G401 (cell line): Measurements from ENCODE around the gene PCDHB7. TPM values are rescaled to one million over a fixed set of nuclear protein-coding genes. Genes with fewer than 3 reads are reported as not detected.
"Not testable (repeated sequence)": the region's sequence is repeated elsewhere in the genome, so short reads cannot be mapped to it uniquely, and the experiment has no call there.

Experiments used
- DNase-seq: peaks from one replicate; pipeline ENCODE4 v3.0.0-alpha.2; 2015; ENCODE audit warnings: low spot score
- in situ Hi-C: cut with HindIII; loops from 2 replicates; pipeline ENCODE4 v1.10.0; 2016; ENCODE audit warnings: low sequenced_read_pairs, mixed read lengths
- total RNA-seq: library from RNA; depleted of rRNA; stranded (reverse); fragments of >200 nt; shearing (Covaris generic); gene quantifications from 2 replicates; pipeline ENCODE4 v1.2.3, GENCODE V29; 2014; rRNA removed

The PCDHB7 gene
- total RNA-seq, result not detected in 2 replicates

GRCh38 chr5:141172381-141173204 lies at the start of gene PCDHB7:
Gene PCDHB7, plus strand, starts transcription at chr5:141172644. Its CDS starts 192 bp downstream, at chr5:141172836.
- in situ Hi-C loops, result no loop called here
- DNase-seq, result peak; percentile 30

GRCh38 chr5:141123396-141124135 lies 48.9 kb upstream of the PCDHB7 start:
- DNase-seq, result not testable (repeated sequence)

GRCh38 chr5:141127305-141127704 lies 45.1 kb upstream of the PCDHB7 start:
- in situ Hi-C loops, result no loop called here
- no peak for DNase-seq

More at GRCh38 chr5:141123396-141124135, 48.9 kb upstream of the PCDHB7 start:
- in situ Hi-C loops, result not testable (repeated sequence)

DNA sequence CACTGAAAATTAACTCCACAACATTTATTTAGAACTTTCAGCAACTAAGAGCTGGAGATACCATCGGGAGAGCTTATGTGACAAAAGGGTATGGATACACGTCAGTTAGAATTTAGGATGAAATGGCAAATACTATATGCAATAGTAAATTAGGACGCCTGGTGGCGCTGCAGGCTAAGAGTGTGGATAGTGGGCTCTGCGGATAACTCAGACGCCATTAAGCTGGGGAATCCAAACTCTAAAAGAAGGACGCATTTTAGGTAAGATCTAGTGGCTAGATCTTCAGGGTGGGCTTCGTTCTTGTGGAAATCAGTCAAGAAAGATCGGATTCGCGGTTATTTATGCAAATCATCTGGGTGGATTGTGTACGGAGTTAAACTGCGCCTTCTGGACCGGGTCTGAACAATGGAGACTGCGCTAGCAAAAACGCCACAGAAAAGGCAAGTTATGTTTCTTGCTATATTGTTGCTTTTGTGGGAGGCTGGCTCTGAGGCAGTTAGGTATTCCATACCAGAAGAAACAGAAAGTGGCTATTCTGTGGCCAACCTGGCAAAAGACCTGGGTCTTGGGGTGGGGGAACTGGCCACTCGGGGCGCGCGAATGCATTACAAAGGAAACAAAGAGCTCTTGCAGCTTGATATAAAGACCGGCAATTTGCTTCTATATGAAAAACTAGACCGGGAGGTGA lies 37.3 kb upstream of the PCDHB7 start, which contains the start of gene PCDHB5:
Gene PCDHB5 (plus strand): TSS at position 177 of the 688 bp plus-strand sequence. CDS start 229 bp downstream, at position 406.
- peak; percentile 29 for DNase-seq
- in situ Hi-C loops, result no loop called here

DNA sequence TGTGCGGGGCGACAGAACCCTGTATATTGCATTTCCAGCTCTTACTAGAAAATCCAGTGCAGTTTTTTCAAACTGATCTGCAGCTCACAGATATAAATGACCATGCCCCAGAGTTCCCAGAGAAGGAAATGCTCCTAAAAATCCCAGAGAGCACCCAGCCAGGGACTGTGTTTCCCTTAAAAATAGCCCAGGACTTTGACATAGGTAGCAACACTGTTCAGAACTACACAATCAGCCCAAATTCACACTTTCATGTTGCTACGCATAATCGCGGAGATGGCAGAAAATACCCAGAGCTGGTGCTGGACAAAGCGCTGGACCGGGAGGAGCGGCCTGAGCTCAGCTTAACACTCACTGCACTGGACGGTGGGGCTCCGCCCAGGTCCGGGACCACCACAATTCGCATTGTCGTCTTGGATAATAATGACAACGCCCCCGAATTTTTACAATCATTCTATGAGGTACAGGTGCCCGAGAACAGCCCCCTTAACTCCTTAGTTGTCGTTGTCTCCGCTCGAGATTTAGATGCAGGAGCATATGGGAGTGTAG lies 36.7 kb upstream of the PCDHB7 start:
- in situ Hi-C loops, result no loop called here
- DNase-seq, result no peak

- DNase-seq, in situ Hi-C loops: not testable (repeated sequence)
Observed at GRCh38 chr5:141137346-141137745, 35.1 kb upstream of the PCDHB7 start.

- in situ Hi-C loops, result no loop called here
- peak; percentile 39 for DNase-seq
Observed at GRCh38 chr5:141149812-141150211, 22.6 kb upstream of the PCDHB7 start, which contains the start of gene PCDHB6. Gene PCDHB6, plus strand, starts transcription at chr5:141150057. Its CDS starts 201 bp downstream, at chr5:141150258.

DNA sequence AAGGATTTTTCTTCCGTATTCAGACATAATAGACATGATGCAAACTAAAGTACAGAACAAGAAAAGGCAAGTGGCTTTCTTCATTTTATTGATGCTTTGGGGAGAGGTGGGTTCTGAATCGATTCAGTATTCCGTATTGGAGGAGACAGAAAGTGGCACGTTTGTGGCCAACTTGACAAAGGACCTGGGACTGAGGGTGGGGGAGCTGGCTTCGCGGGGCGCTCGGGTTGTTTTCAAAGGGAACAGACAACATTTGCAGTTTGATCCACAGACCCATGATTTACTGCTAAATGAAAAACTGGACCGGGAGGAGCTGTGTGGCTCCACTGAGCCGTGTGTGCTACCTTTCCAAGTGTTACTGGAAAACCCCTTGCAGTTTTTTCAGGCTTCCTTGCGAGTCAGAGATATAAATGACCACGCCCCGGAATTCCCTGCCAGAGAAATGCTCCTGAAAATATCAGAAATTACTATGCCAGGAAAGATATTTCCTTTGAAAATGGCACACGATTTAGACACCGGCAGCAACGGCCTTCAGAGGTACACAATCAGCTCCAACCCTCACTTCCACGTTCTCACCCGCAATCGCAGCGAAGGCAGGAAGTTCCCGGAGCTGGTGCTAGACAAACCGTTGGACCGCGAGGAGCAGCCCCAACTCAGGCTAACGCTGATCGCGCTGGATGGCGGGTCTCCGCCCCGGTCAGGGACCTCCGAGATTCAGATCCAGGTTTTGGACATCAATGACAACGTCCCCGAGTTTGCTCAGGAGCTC lies 22.0 kb upstream of the PCDHB7 start:
- in situ Hi-C loops, result no loop called here
- no peak for DNase-seq

GRCh38 chr5:141150993-141151325 lies 21.5 kb upstream of the PCDHB7 start:
- DNase-seq, result no peak
- in situ Hi-C loops, result no loop called here

DNA sequence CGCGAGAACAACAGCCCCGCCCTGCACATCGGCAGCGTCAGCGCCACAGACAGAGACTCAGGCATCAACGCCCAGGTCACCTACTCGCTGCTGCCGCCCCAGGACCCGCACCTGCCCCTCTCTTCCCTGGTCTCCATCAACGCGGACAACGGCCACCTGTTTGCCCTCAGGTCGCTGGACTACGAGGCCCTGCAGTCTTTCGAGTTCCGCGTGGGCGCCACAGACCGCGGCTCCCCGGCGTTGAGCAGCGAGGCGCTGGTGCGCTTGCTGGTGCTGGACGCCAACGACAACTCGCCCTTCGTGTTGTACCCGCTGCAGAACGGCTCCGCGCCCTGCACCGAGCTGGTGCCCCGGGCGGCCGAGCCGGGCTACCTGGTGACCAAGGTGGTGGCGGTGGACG lies 20.8 kb upstream of the PCDHB7 start:
- DNase-seq, in situ Hi-C loops: not testable (repeated sequence)

DNA sequence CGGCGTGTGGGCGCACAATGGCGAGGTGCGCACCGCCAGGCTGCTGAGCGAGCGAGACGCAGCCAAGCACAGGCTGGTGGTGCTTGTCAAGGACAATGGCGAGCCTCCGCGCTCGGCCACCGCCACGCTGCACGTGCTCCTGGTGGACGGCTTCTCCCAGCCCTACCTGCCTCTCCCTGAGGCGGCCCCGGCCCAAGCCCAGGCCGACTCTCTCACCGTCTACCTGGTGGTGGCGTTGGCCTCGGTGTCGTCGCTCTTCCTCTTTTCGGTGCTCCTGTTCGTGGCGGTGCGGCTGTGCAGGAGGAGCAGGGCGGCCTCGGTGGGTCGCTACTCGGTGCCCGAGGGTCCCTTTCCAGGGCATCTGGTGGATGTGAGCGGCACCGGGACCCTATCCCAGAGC lies 20.3 kb upstream of the PCDHB7 start:
- in situ Hi-C loops, DNase-seq: not testable (repeated sequence)

- DNase-seq, result no peak
- in situ Hi-C loops, result no loop called here
Observed at GRCh38 chr5:141155540-141156374, 16.7 kb upstream of the PCDHB7 start.

- DNase-seq, in situ Hi-C loops: not testable (repeated sequence)
Observed at GRCh38 chr5:141157356-141157755, 15.1 kb upstream of the PCDHB7 start.

DNA sequence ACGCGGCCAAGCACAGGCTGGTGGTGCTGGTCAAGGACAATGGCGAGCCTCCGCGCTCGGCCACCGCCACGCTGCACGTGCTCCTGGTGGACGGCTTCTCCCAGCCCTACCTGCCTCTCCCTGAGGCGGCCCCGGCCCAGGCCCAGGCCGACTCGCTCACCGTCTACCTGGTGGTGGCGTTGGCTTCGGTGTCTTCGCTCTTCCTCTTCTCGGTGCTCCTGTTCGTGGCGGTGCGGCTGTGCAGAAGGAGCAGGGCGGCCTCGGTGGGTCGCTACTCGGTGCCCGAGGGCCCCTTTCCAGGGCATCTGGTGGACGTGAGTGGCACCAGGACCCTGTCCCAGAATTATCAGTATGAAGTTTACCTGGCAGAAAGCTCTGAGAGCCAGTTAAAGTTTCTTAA lies 14.5 kb upstream of the PCDHB7 start:
- in situ Hi-C loops, result not testable (repeated sequence)

DNA sequence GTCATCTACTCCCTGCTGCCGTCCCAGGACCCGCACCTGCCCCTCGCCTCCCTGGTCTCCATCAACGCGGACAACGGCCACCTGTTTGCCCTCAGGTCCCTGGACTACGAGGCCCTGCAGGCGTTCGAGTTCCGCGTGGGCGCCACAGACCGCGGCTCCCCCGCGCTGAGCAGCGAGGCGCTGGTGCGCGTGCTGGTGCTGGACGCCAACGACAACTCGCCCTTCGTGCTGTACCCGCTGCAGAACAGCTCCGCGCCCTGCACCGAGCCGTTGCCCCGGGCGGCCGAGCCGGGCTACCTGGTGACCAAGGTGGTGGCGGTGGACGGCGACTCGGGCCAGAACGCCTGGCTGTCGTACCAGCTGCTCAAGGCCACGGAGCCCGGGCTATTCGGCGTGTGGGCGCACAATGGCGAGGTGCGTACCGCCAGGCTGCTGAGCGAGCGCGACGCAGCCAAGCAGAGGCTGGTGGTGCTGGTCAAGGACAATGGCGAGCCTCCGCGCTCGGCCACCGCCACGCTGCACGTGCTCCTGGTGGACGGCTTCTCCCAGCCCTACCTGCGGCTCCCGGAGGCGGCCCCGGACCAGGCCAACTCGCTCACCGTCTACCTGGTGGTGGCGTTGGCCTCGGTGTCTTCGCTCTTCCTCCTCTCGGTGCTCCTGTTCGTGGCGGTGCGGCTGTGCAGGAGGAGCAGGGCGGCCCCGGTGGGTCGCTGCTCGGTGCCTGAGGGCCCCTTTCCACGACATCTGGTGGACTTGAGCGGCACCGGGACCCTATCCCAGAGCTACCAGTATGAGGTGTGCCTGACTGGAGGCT lies 2.1 kb downstream of the PCDHB7 start:
- in situ Hi-C loops, result loop anchor here (25.0 kb wide), 1 partner anchor 388 kb away; no protein-coding TSS in a partner anchor
- not testable (repeated sequence) for DNase-seq

More for the DNA sequence above, 14.5 kb upstream of the PCDHB7 start:
- not testable (repeated sequence) for DNase-seq

GRCh38 chr5:141175933-141176332 lies 3.5 kb downstream of the PCDHB7 start:
- in situ Hi-C loops, result loop anchor here (25.0 kb wide), 1 partner anchor 386 kb away; no protein-coding TSS in a partner anchor
- no peak for DNase-seq
